MM.1S (cell line): ENCODE data around the gene MTHFR.

Experiments
- EZH2 ChIP-seq: fragments of 300-600 bp; sonication (generic); optimal IDR thresholded peaks from 2 replicates; pipeline ENCODE3; 2017; ENCODE audit warnings: low read depth, mild to moderate bottlenecking, antibody characterized with exemption, low read length, mixed read lengths
- EZH2phosphoT487 ChIP-seq: fragments of 300-600 bp; sonication (generic); IDR thresholded peaks from 2 replicates; pipeline ENCODE4 v1.6.1; 2018; ENCODE audit warnings: antibody characterized with exemption, low read length
- TF ChIP-seq, protein P1 (sequence below): fragments of 300-600 bp; sonication (generic); IDR thresholded peaks from 2 replicates; pipeline ENCODE4 v1.5.1; 2016; ENCODE audit warnings: antibody characterized with exemption, low read length, mixed read lengths

DNA sequence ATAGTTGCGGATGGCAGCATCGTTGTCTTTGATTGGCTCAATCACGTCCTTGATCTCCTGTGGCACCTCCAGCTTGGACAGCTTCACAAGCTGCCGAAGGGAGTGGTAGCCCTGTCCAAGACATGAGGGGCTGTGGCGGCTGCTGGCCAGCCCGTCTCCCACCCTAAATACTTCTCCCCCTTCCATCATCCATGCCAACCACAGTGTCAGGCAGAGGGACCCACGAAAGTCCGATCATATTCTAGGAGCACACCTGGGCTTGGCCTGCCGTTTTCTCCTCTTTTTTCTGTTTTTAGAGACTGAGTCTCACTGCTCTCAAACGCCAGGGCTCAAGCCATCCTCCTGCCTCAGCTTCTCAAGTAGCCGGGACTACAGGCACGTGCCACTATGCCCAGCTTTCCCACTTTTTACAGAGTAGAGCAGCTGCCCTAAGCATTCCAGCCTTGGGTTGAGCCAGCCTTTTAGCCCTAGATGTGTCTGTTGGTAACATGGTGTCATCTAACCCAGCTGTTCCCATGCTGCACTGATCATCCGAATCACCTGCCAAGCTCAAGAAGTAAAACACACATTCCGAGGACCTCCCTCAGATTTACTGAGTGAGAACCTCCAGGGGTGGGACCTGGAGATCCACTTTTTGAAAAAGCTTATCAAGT is 10.4 kb downstream of the MTHFR start:
- TF ChIP-seq, protein P1, sequence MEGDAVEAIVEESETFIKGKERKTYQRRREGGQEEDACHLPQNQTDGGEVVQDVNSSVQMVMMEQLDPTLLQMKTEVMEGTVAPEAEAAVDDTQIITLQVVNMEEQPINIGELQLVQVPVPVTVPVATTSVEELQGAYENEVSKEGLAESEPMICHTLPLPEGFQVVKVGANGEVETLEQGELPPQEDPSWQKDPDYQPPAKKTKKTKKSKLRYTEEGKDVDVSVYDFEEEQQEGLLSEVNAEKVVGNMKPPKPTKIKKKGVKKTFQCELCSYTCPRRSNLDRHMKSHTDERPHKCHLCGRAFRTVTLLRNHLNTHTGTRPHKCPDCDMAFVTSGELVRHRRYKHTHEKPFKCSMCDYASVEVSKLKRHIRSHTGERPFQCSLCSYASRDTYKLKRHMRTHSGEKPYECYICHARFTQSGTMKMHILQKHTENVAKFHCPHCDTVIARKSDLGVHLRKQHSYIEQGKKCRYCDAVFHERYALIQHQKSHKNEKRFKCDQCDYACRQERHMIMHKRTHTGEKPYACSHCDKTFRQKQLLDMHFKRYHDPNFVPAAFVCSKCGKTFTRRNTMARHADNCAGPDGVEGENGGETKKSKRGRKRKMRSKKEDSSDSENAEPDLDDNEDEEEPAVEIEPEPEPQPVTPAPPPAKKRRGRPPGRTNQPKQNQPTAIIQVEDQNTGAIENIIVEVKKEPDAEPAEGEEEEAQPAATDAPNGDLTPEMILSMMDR = no peak
- no peak for TF ChIP-seq EZH2
- no peak for TF ChIP-seq EZH2phosphoT487
